NCI-H187 treated with DMSO at 0.1 percent for 48 hours (cell line): Measurements from ENCODE around the gene SEC24B.
"Not testable (repeated sequence)": the region's sequence is repeated elsewhere in the genome, so short reads cannot be mapped to it uniquely, and the experiment has no call there.

Source experiments
- DNase-seq: peaks from one replicate; lab custom pipeline; 2025; lab: John Stamatoyannopoulos, UW

Gene SEC24B

GRCh38 chr4:109510687-109511086 lies 77.1 kb downstream of the SEC24B start:
- no peak for DNase-seq

GRCh38 chr4:109511414-109511813 lies 77.8 kb downstream of the SEC24B start:
- DNase-seq, result no peak

- DNase-seq, result not testable (repeated sequence)
Measured at GRCh38 chr4:109513368-109513767, 79.8 kb downstream of the SEC24B start.

GRCh38 chr4:109532182-109532581 lies 98.6 kb downstream of the SEC24B start:
- DNase-seq, result no peak

- DNase-seq, result no peak
Measured at GRCh38 chr4:109545401-109545800, 111.8 kb downstream of the SEC24B start.

- DNase-seq, result no peak
Measured at GRCh38 chr4:109547394-109547793, 113.8 kb downstream of the SEC24B start.

GRCh38 chr4:109548655-109549054 lies 115.0 kb downstream of the SEC24B start:
- no peak for DNase-seq

- no peak for DNase-seq
Measured at GRCh38 chr4:109552237-109552636, 118.6 kb downstream of the SEC24B start.

GRCh38 chr4:109553130-109553529 lies 119.5 kb downstream of the SEC24B start:
- no peak for DNase-seq

GRCh38 chr4:109554971-109555370 lies 121.4 kb downstream of the SEC24B start:
- DNase-seq, result no peak

GRCh38 chr4:109557433-109557832 lies 123.8 kb downstream of the SEC24B start:
- DNase-seq, result no peak

- not testable (repeated sequence) for DNase-seq
Measured at GRCh38 chr4:109558095-109558494, 124.5 kb downstream of the SEC24B start.

GRCh38 chr4:109559625-109559982 lies 126.0 kb downstream of the SEC24B start:
- no peak for DNase-seq

- no peak for DNase-seq
Measured at GRCh38 chr4:109559983-109560686, 126.5 kb downstream of the SEC24B start, which contains the start of gene MCUB. Gene MCUB, plus strand, starts transcription at chr4:109560246. Its CDS starts 92 bp downstream, at chr4:109560338.

GRCh38 chr4:109560687-109561461 lies 127.3 kb downstream of the SEC24B start:
- no peak for DNase-seq

- DNase-seq, result no peak
Measured at GRCh38 chr4:109562457-109563239, 129.0 kb downstream of the SEC24B start.

- no peak for DNase-seq
Measured at GRCh38 chr4:109571494-109571893, 137.9 kb downstream of the SEC24B start.

GRCh38 chr4:109572154-109572553 lies 138.5 kb downstream of the SEC24B start:
- DNase-seq, result no peak

- DNase-seq, result no peak
Measured at GRCh38 chr4:109574443-109574850, 140.8 kb downstream of the SEC24B start.

GRCh38 chr4:109574931-109575804 lies 141.6 kb downstream of the SEC24B start:
- no peak for DNase-seq

GRCh38 chr4:109576462-109576861 lies 142.8 kb downstream of the SEC24B start:
- DNase-seq, result no peak

GRCh38 chr4:109578846-109579245 lies 145.2 kb downstream of the SEC24B start:
- DNase-seq, result no peak
